GM18858 (cell line): Measurements from ENCODE around the gene KCNH2.
"Not testable (repeated sequence)": the region's sequence is repeated elsewhere in the genome, so short reads cannot be mapped to it uniquely, and the experiment has no call there.

ENCODE experiments used
- ATAC-seq: cut with Tn5 transposase; IDR thresholded peaks from one replicate; pipeline ENCODE4 v1.9.1; 2021; ENCODE audit not compliant: unreplicated experiment

Gene KCNH2

GRCh38 chr7:151012911-151013347 lies 34.8 kb upstream of the KCNH2 start:
- ATAC-seq: no peak

GRCh38 chr7:151012031-151012692 lies 34.0 kb upstream of the KCNH2 start:
- no peak for ATAC-seq

- not testable (repeated sequence) for ATAC-seq
Observed at GRCh38 chr7:151011616-151012015, 33.5 kb upstream of the KCNH2 start.

GRCh38 chr7:151011097-151011409 lies 32.9 kb upstream of the KCNH2 start:
- no peak for ATAC-seq

GRCh38 chr7:151010307-151011096 lies 32.4 kb upstream of the KCNH2 start:
- ATAC-seq: no peak

GRCh38 chr7:151010037-151010306 lies 31.9 kb upstream of the KCNH2 start:
- ATAC-seq: no peak

GRCh38 chr7:151009327-151010036 lies 31.4 kb upstream of the KCNH2 start:
- no peak for ATAC-seq

GRCh38 chr7:151008511-151009323 lies 30.6 kb upstream of the KCNH2 start:
- ATAC-seq: peak; percentile 65

- ATAC-seq: no peak
Observed at GRCh38 chr7:151008143-151008510, 30.0 kb upstream of the KCNH2 start.

GRCh38 chr7:151007469-151007898 lies 29.4 kb upstream of the KCNH2 start:
- ATAC-seq: no peak

- no peak for ATAC-seq
Observed at GRCh38 chr7:151006590-151007300, 28.6 kb upstream of the KCNH2 start.

GRCh38 chr7:151005566-151005965 lies 27.4 kb upstream of the KCNH2 start:
- ATAC-seq: no peak

- no peak for ATAC-seq
Observed at GRCh38 chr7:151003572-151003971, 25.5 kb upstream of the KCNH2 start.

- no peak for ATAC-seq
Observed at GRCh38 chr7:151001546-151001945, 23.4 kb upstream of the KCNH2 start.

GRCh38 chr7:151000897-151001495 lies 22.9 kb upstream of the KCNH2 start:
- no peak for ATAC-seq

GRCh38 chr7:150999497-151000230 lies 21.5 kb upstream of the KCNH2 start:
- no peak for ATAC-seq

- no peak for ATAC-seq
Observed at GRCh38 chr7:150999001-150999400, 20.9 kb upstream of the KCNH2 start.

- ATAC-seq: no peak
Observed at GRCh38 chr7:150998341-150998740, 20.2 kb upstream of the KCNH2 start.

- no peak for ATAC-seq
Observed at GRCh38 chr7:150997817-150998216, 19.7 kb upstream of the KCNH2 start.

GRCh38 chr7:150997075-150997511 lies 19.0 kb upstream of the KCNH2 start:
- ATAC-seq: no peak
